ENCODE data around the gene WNK1.

The WNK1 gene

DNA sequence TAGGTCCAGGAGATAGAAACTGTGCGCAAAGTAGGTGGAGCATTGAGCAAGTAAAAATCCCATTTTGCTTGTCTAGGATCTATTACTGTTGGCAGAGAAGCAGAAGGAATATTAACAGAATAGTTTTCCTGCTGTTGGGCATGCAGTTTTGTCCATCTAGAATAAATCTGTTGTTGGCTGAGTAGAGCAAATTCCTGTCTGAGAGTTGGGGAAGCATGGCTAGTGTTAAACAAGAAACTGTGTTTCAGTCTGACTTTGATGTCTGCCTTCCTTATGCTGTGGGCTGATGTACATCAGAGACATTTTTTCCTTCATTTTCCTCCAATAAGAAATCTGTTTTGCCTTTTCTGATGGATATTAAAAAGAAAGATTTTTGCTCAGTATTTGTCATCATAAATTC is 99.0 kb downstream of the WNK1 start:
- in situ Hi-C loops (cut with MboI; ENCODE audit: low sequenced_read_pairs) = no loop called here

DNA sequence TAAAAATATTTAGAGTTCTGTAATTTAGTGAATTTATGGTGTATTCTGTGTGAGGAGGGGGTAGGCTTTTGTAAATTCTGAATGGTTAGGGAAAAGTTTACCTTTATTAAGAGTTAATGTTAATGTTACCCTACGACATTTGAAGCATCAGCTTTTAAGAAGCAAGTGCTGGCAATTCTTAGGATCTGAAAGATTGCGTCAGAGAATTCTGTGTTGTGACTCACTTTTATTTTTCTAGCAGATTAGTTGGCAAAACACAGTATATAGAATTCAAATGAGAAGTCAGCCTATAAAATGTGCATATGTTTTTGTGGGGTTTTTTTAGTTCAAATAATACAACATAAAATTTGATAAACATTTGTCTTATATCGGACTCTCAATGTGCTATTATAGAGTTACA is 99.5 kb downstream of the WNK1 start:
- in situ Hi-C loops (cut with MboI; ENCODE audit: low sequenced_read_pairs) = no loop called here

DNA sequence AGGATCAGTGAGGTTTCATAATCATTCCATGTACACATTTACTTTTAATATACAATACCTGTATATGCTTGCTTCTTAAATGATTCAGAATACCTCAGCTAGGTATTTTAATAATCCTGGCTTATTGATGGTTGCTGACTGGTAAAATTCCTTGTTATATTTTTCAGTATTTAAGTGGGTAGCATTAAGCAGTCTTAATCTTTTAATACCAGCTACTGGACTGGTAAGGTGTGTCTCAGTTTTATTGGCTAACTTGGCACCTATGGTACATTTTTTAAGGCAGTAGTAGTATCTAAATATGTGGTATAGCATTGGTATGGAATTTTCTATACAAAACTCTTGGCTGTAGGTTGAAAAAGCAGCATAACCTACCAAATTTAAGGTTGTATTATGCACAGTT is 100.5 kb downstream of the WNK1 start:
- in situ Hi-C loops (cut with MboI; ENCODE audit: low sequenced_read_pairs) = no loop called here

- in situ Hi-C loops (cut with MboI; ENCODE audit: low sequenced_read_pairs) = no loop called here
Measured at GRCh38 chr12:857611-858010, 105.2 kb downstream of the WNK1 start.

DNA sequence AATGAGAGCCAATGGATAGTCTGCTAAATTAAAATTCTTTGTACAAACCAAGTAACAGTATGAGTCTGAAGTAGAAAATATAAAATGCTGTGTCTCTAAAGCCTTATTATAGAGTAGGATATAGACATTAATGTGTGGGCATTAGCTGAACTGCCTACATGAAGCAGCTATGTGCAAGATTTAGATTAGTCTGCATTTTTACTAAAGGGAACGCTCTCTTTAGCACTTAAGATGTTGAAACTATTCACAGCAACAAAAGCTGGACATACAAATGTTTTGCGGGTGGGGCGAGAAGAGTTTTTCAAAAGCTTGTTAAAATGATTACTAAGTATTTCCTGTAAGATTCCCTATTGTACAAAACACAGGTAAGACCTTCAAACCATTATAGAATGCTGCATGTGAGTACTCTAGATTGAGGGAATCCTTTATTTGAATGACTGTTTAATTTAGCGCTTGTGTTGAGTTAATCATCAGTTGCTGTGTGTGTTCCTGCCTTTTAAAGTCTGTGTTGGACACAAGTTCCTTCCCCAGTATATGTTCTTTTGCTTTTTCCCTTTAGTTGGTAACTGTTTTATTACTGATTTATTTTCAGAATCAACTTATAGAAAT is 110.0 kb downstream of the WNK1 start:
- in situ Hi-C loops (cut with MboI; ENCODE audit: low sequenced_read_pairs) = no loop called here

- in situ Hi-C loops (cut with MboI; ENCODE audit: low sequenced_read_pairs) = no loop called here
Measured at GRCh38 chr12:863285-863684, 110.9 kb downstream of the WNK1 start.

DNA sequence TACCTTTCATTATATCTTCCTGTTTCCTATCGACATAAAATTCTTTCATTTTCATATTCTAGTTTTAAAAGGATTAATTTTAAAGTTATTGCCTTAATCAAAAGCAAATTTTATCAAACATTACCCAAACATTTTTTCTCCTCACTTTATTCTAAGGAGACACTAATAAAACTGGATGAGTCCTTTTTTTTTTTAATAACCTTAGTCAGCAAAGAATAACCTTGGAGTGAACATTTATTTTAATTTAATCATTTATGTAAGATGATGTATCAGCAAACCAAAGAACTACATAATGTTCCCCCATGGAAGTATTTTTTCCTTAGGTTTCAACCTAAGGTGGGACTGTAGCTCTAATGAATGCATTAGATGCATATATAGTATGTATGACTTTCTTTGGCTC is 113.2 kb downstream of the WNK1 start:
- in situ Hi-C loops (cut with MboI; ENCODE audit: low sequenced_read_pairs) = no loop called here

DNA sequence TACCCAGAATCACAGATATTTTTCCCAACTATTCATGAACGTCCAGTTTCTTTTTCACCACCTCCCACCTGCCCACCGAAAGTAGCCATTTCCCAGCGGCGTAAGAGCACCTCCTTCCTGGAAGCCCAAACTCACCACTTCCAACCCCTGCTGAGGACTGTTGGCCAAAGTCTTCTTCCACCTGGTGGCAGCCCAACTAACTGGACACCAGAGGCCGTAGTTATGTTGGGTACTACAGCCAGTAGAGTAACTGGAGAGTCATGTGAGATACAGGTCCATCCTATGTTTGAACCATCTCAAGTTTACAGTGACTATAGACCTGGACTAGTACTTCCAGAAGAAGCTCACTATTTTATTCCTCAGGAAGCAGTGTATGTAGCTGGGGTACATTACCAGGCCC is 115.5 kb downstream of the WNK1 start:
- in situ Hi-C loops (cut with MboI; ENCODE audit: low sequenced_read_pairs) = no loop called here

GRCh38 chr12:868722-869121 is 116.3 kb downstream of the WNK1 start:
- in situ Hi-C loops (cut with MboI; ENCODE audit: low sequenced_read_pairs) = no loop called here

GRCh38 chr12:870378-870777 is 118.0 kb downstream of the WNK1 start:
- in situ Hi-C loops (cut with MboI; ENCODE audit: low sequenced_read_pairs) = no loop called here

GRCh38 chr12:873954-874353 is 121.6 kb downstream of the WNK1 start:
- in situ Hi-C loops (cut with MboI; ENCODE audit: low sequenced_read_pairs) = no loop called here

DNA sequence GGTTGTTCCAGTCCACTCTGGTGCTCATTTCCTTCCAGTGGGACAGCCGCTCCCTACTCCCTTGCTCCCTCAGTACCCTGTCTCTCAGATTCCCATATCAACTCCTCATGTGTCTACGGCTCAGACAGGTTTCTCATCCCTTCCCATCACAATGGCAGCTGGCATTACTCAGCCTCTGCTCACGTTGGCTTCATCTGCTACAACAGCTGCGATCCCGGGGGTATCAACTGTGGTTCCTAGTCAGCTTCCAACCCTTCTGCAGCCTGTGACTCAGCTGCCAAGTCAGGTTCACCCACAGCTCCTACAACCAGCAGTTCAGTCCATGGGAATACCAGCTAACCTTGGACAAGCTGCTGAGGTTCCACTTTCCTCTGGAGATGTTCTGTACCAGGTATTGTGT is 127.3 kb downstream of the WNK1 start:
- in situ Hi-C loops (cut with MboI; ENCODE audit: low sequenced_read_pairs) = no loop called here

GRCh38 chr12:880656-881055 is 128.3 kb downstream of the WNK1 start:
- in situ Hi-C loops (cut with MboI; ENCODE audit: low sequenced_read_pairs) = no loop called here

DNA sequence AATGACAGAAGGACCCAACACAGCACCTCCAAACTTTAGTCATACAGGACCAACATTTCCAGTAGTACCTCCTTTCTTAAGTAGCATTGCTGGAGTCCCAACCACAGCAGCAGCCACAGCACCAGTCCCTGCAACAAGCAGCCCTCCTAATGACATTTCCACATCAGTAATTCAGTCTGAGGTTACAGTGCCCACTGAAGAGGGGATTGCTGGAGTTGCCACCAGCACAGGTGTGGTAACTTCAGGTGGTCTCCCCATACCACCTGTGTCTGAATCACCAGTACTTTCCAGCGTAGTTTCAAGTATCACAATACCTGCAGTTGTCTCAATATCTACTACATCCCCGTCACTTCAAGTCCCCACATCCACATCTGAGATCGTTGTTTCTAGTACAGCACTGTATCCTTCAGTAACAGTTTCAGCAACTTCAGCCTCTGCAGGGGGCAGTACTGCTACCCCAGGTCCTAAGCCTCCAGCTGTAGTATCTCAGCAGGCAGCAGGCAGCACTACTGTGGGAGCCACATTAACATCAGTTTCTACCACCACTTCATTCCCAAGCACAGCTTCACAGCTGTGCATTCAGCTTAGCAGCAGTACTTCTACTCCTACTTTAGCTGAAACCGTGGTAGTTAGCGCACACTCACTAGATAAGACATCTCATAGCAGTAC is 132.5 kb downstream of the WNK1 start:
- in situ Hi-C loops (cut with MboI; ENCODE audit: low sequenced_read_pairs) = no loop called here

- in situ Hi-C loops (cut with MboI; ENCODE audit: low sequenced_read_pairs) = no loop called here
Measured at GRCh38 chr12:885701-886100, 133.3 kb downstream of the WNK1 start.

- in situ Hi-C loops (cut with MboI; ENCODE audit: low sequenced_read_pairs) = no loop called here
Measured at GRCh38 chr12:886206-886605, 133.8 kb downstream of the WNK1 start.

DNA sequence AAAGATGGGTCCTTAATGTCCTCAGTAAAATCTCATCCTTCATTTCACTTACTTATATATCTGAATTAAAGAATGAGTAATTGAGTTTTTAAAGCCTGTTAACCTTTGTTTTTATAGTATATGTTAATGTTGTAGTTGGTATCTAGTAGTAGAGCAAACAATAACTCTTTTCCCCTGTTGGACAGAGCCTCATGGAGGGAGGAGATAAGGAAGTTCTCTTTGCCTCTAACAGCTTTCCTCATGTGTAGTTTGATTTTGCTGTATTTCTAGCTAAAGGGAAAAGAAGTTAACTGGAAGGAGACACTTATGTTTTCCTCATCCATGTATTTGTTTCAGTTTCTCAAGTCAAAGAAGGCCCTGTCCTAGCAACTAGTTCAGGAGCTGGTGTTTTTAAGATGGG is 141.8 kb downstream of the WNK1 start:
- in situ Hi-C loops (cut with MboI; ENCODE audit: low sequenced_read_pairs) = no loop called here

DNA sequence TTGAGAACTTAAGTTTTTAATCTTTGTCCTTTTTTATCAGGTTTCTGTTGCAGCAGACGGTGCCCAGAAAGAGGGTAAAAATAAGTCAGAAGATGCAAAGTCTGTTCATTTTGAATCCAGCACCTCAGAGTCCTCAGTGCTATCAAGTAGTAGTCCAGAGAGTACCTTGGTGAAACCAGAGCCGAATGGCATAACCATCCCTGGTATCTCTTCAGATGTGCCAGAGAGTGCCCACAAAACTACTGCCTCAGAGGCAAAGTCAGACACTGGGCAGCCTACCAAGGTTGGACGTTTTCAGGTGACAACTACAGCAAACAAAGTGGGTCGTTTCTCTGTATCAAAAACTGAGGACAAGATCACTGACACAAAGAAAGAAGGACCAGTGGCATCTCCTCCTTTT is 143.7 kb downstream of the WNK1 start:
- in situ Hi-C loops (cut with MboI; ENCODE audit: low sequenced_read_pairs) = no loop called here

- in situ Hi-C loops (cut with MboI; ENCODE audit: low sequenced_read_pairs) = no loop called here
Measured at GRCh38 chr12:897386-897785, 145.0 kb downstream of the WNK1 start.

DNA sequence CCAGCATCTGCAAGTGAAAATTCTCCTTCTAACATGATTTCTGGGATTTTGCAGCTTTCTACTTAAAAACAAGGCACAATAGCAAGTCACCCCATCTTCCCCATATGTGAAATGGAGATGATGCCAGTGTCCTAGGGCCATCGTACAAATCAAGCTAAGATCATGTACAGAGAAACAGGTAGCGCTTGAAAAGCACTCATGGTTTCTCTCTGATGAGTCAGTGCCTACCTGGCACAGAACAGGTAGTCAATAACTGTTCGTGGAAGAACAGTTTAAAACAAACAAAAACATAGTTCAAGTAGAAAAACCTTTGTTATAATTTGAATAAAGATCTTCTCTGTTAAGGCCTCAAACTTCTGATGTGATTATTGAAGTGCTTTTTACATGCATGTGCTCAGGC is 150.2 kb downstream of the WNK1 start:
- in situ Hi-C loops (cut with MboI; ENCODE audit: low sequenced_read_pairs) = no loop called here

DNA sequence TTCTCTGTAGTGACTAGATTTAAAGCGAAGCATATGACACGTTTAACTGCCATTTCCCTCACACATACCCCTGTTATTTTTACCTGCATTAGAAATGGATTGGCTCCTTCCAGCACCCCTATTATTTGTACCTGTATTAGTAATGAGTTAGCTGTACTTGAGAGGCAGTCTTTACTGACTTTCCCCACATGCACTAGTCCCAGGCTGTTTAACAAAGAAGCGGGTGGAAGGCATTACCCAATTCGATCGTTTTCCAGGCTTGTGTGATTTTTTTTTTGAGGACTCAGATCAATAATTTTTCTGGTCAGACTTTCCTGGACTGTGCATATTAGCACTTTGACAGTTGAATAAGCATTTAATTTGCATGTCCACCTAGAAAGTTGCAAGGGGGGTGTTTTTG is 150.7 kb downstream of the WNK1 start:
- in situ Hi-C loops (cut with MboI; ENCODE audit: low sequenced_read_pairs) = no loop called here

DNA sequence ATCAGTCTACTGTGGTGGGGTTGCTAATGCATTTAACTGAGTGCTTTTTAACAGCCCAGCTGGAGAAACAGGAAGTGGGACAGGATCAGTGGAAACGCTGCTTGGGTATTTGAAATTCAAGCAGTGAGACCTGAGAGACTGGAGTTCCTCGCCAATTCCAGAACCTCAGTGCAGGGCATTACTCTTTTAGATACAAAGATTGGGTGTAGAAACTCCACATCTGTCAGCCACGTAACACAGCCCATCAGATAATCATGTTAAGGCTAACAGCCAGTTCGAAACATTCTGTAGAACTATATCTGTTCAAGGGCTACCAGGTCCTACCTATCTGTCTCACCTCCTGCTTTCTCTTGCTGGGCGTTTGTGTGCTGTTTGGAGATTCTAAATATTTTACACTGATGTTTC is 151.6 kb downstream of the WNK1 start:
- in situ Hi-C loops (cut with MboI; ENCODE audit: low sequenced_read_pairs) = no loop called here
